NCI-H510A (cell line): ENCODE measurements around the gene MEIS2.

ENCODE experiments used
- DNase-seq: peaks from one replicate; lab custom pipeline; 2025; lab: John Stamatoyannopoulos, UW

Gene MEIS2

GRCh38 chr15:37112971-37113670 lies 12.8 kb upstream of the MEIS2 start:
- DNase-seq, result no peak

- DNase-seq, result no peak
Measured at GRCh38 chr15:37112171-37112570, 11.8 kb upstream of the MEIS2 start.

GRCh38 chr15:37111427-37111717 lies 11.0 kb upstream of the MEIS2 start:
- no peak for DNase-seq

- DNase-seq, result no peak
Measured at GRCh38 chr15:37109872-37110572, 9.7 kb upstream of the MEIS2 start.

GRCh38 chr15:37109168-37109871 lies 9.0 kb upstream of the MEIS2 start:
- DNase-seq, result no peak

- DNase-seq, result no peak
Measured at GRCh38 chr15:37108381-37109167, 8.2 kb upstream of the MEIS2 start.

GRCh38 chr15:37107744-37108380 lies 7.5 kb upstream of the MEIS2 start:
- DNase-seq, result no peak

- DNase-seq, result no peak
Measured at GRCh38 chr15:37107071-37107743, 6.9 kb upstream of the MEIS2 start.

- no peak for DNase-seq
Measured at GRCh38 chr15:37106490-37107001, 6.2 kb upstream of the MEIS2 start.

GRCh38 chr15:37105889-37106288 lies 5.5 kb upstream of the MEIS2 start:
- DNase-seq, result no peak

- DNase-seq, result no peak
Measured at GRCh38 chr15:37105029-37105428, 4.7 kb upstream of the MEIS2 start.

GRCh38 chr15:37104424-37104981 lies 4.2 kb upstream of the MEIS2 start:
- no peak for DNase-seq

GRCh38 chr15:37103475-37104423 lies 3.4 kb upstream of the MEIS2 start:
- no peak for DNase-seq

GRCh38 chr15:37103163-37103435 lies 2.8 kb upstream of the MEIS2 start:
- DNase-seq, result no peak

- DNase-seq, result no peak
Measured at GRCh38 chr15:37102305-37103162, 2.2 kb upstream of the MEIS2 start.

GRCh38 chr15:37101980-37102304 lies 1.6 kb upstream of the MEIS2 start:
- DNase-seq, result no peak

GRCh38 chr15:37100966-37101215 lies 542 bp upstream of the MEIS2 start:
- no peak for DNase-seq

- DNase-seq, result no peak
Measured at GRCh38 chr15:37099319-37100108, 835 bp downstream of the MEIS2 start.
